ENCODE results near the gene CADM2. TPM values are rescaled to one million over a fixed set of nuclear protein-coding genes. Genes with fewer than 3 reads are reported as not detected.

The CADM2 gene
- total RNA-seq, 1 experiment from 2014 or later = not detected

DNA sequence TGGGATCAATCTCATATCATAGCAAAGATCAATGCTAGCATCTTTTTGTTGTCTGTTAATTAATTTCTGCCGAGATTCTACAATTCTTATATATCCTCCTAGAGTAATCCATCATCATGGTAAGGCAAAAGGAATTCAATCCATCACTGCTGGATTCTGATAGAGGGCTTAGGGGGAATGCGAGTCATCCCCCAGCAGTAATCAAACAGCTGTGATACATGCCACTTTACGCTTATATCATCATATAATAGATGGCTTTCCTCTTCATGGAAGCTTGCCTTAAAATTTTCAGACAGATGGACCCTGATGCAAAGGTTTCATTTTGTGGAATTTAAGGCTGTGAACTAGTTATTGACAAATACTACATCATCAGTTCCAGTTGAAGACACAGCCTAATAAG is 645.9 kb downstream of the CADM2 start:
- H3K9me3 Mint-ChIP-seq (ENCODE audit: unreplicated experiment) = no peaks in the 10 kb centered on the region
- intact Hi-C loops (cut with micrococcal nuclease) = no loop called here
- peaks cover 90% of the 10 kb centered on the region for H3K27me3 Mint-ChIP-seq (ENCODE audit: insufficient read depth, unreplicated experiment)
- no TSS peak for BruUV-seq (replicated peaks)
- no peak for DNase-seq (ENCODE audit: unreplicated experiment)
- CTCF ChIA-PET = no interaction called here
- POLR2A ChIA-PET = no interaction called here
- no peaks in the 10 kb centered on the region for H3K36me3 Mint-ChIP-seq (ENCODE audit: insufficient read depth, unreplicated experiment)
- TF ChIP-seq, protein P1, sequence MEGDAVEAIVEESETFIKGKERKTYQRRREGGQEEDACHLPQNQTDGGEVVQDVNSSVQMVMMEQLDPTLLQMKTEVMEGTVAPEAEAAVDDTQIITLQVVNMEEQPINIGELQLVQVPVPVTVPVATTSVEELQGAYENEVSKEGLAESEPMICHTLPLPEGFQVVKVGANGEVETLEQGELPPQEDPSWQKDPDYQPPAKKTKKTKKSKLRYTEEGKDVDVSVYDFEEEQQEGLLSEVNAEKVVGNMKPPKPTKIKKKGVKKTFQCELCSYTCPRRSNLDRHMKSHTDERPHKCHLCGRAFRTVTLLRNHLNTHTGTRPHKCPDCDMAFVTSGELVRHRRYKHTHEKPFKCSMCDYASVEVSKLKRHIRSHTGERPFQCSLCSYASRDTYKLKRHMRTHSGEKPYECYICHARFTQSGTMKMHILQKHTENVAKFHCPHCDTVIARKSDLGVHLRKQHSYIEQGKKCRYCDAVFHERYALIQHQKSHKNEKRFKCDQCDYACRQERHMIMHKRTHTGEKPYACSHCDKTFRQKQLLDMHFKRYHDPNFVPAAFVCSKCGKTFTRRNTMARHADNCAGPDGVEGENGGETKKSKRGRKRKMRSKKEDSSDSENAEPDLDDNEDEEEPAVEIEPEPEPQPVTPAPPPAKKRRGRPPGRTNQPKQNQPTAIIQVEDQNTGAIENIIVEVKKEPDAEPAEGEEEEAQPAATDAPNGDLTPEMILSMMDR (IDR thresholded peaks at IDR 0.05; ENCODE audit: unreplicated experiment) = no peak
- no peaks in the 10 kb centered on the region for H3K4me1 Mint-ChIP-seq (ENCODE audit: insufficient read depth, unreplicated experiment)
- H3K4me3 Mint-ChIP-seq (ENCODE audit: unreplicated experiment) = no peak overlapping the region
- no peak overlapping the region for H3K27ac Mint-ChIP-seq (ENCODE audit: low read depth, unreplicated experiment)

DNA sequence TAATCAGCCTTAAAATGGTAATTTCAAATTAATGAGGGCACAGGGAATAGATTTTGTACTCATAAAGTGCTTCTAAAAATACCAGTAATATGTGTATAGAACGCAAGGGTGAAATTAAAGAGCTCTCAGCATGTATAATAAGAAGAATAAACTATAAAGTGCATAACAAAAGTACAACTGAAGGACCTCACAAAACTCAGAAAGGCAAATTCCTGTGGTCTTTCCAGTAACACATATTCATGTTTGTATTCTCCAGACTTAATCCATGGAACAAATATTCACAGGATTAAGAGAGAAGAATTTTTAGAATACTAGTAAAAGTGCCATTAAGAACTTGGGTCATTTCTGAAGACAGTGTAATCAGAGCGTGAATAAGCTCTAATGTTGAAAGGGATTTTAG is 646.3 kb downstream of the CADM2 start:
- no TSS peak for BruUV-seq (replicated peaks)
- no peak overlapping the region for H3K4me3 Mint-ChIP-seq (ENCODE audit: unreplicated experiment)
- DNase-seq (ENCODE audit: unreplicated experiment) = no peak
- H3K9me3 Mint-ChIP-seq (ENCODE audit: unreplicated experiment) = no peaks in the 10 kb centered on the region
- TF ChIP-seq, protein P1 (IDR thresholded peaks at IDR 0.05; ENCODE audit: unreplicated experiment) = no peak
- H3K27ac Mint-ChIP-seq (ENCODE audit: low read depth, unreplicated experiment) = no peak overlapping the region
- intact Hi-C loops (cut with micrococcal nuclease) = no loop called here
- H3K4me1 Mint-ChIP-seq (ENCODE audit: insufficient read depth, unreplicated experiment) = no peaks in the 10 kb centered on the region
- peaks cover 90% of the 10 kb centered on the region for H3K27me3 Mint-ChIP-seq (ENCODE audit: insufficient read depth, unreplicated experiment)
- ChIA-PET POLR2A (no interaction called here), CTCF (interaction anchor here (0.7 kb wide), 1 partner anchor 66 kb away, joined by 3 read pairs; no protein-coding TSS in a partner anchor)
- H3K36me3 Mint-ChIP-seq (ENCODE audit: insufficient read depth, unreplicated experiment) = no peaks in the 10 kb centered on the region

DNA sequence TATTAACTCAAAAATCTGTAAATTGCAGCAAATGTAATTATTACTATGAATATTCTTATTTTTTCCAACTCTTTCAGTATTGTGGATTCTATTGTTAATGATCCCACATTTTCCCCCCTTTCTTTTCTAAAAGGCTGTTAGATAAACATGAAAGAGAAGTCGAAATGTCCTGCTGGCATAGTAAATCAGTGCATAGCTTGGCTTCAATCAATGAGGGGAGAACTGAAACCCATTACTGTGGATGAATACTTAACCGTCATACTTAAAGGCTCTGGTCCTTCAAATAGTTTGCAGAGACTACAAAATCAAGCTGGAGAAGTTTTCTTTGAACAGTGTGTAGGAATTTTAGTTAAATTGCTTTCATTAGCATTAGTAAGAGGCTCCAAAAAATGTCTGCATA is 667.9 kb downstream of the CADM2 start:
- H3K9me3 Mint-ChIP-seq (ENCODE audit: unreplicated experiment) = no peaks in the 10 kb centered on the region
- no peaks in the 10 kb centered on the region for H3K36me3 Mint-ChIP-seq (ENCODE audit: insufficient read depth, unreplicated experiment)
- no peaks in the 10 kb centered on the region for H3K4me1 Mint-ChIP-seq (ENCODE audit: insufficient read depth, unreplicated experiment)
- DNase-seq (ENCODE audit: unreplicated experiment) = no peak
- CTCF ChIA-PET = interaction anchor here (0.6 kb wide), 1 partner anchor 71 kb away, joined by 3 read pairs; no protein-coding TSS in a partner anchor
- BruUV-seq (replicated peaks) = no TSS peak
- TF ChIP-seq, protein P1 (IDR thresholded peaks at IDR 0.05; ENCODE audit: unreplicated experiment) = no peak
- H3K27me3 Mint-ChIP-seq (ENCODE audit: insufficient read depth, unreplicated experiment) = peaks cover 59% of the 10 kb centered on the region
- no peak overlapping the region for H3K27ac Mint-ChIP-seq (ENCODE audit: low read depth, unreplicated experiment)
- POLR2A ChIA-PET = no interaction called here
- H3K4me3 Mint-ChIP-seq (ENCODE audit: unreplicated experiment) = no peak overlapping the region
- intact Hi-C loops (cut with micrococcal nuclease) = no loop called here

DNA sequence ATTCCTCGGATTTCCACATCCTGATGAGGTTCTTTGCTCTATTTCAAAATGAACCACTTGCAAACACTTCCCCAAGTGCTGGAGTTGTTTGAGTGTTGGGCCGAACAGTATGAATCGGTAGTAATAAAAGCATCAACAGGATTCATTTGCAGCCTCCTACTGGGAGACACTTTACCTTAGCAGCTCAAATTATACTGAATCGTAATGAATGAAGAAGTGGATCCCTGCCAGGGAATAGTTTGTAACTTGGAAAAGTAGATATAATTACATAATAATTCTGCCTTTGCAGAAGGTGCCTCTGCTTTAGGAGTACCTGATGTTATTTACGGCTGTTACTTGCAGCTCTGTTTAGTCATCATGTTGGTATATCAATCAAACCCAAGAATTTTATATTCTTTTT is 669.1 kb downstream of the CADM2 start:
- Mint-ChIP-seq H3K27ac (ENCODE audit: low read depth, unreplicated experiment) (no peak overlapping the region), H3K4me1 (ENCODE audit: insufficient read depth, unreplicated experiment) (no peaks in the 10 kb centered on the region), H3K4me3 (ENCODE audit: unreplicated experiment) (no peak overlapping the region), H3K9me3 (ENCODE audit: unreplicated experiment) (no peaks in the 10 kb centered on the region), H3K27me3 (ENCODE audit: insufficient read depth, unreplicated experiment) (peaks cover 57% of the 10 kb centered on the region), H3K36me3 (ENCODE audit: insufficient read depth, unreplicated experiment) (no peaks in the 10 kb centered on the region)
- ChIA-PET POLR2A (no interaction called here), CTCF (no interaction called here)
- intact Hi-C loops (cut with micrococcal nuclease) = no loop called here
- BruUV-seq (replicated peaks) = no TSS peak
- DNase-seq (ENCODE audit: unreplicated experiment) = no peak
- TF ChIP-seq, protein P1 (IDR thresholded peaks at IDR 0.05; ENCODE audit: unreplicated experiment) = no peak

All from MCF 10A (cell line).